Astrocyte of the hippocampus (primary cell): ENCODE results near the gene NCAN.
A peak's percentile ranks its signal among the peaks of the same experiment; 100 is the strongest.

Experiments
- DNase-seq: peaks from one replicate; pipeline ENCODE4 v3.0.0; 2011; ENCODE audit warnings: low read depth, low spot score

The NCAN gene

DNA sequence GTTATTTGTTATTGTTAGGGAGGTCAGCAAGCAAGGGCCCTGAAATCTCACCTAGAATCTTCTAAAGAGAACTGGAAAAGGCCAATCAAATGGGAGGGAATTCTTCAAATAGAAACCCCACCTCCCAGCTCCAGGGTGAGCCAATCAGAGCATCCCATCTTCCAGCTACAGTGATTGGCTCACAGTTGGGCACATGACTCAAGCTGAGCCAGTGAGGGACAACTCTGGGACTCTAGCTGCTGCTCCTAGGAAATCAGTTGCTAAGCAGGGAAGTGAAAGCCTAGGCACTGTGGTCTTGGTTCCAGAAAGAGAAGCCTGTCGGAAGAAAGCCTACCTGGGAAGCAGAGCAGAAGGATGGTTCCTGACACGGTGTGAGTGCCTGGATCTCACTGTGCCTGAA lies 48.0 kb downstream of the NCAN start:
- DNase-seq, result peak; percentile 39

DNA sequence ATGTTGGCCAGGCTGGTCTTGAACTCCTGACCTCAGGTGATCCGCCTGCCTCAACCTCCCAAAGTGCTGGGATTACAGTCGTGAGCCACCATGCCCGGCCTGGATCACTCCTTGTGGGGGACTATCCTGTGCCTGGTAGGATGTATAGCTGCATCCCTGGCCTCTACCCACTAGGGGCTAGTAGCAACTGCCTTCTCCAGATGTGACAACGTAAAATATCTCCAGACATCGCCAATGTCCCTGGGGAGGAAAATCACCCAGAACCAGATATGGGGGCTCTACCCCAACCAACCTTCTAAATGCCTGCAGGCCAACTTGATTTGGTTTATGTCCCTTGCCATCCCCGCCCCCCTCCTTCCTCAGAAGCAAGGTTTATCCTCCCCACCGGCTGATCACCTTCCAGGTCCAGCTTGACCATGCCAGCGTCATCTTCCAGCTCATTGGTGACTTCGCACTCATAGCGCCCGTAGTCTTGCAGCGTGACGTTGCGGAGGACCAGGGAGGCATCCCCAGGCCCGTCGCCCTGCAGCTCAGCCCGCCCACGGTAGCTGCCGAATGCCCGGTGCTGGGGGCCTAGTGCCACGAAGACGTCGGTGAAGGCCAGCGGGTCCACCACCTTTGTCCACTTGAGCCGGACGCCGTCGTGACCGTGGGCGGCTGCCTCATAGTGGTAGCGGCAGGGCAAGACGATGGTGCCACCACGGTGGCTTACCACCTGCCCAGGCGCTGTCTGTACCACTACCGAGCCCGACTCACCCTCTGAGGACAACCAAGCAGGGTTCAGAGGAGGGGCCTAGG lies 48.9 kb downstream of the NCAN start:
- DNase-seq, result no peak

DNA sequence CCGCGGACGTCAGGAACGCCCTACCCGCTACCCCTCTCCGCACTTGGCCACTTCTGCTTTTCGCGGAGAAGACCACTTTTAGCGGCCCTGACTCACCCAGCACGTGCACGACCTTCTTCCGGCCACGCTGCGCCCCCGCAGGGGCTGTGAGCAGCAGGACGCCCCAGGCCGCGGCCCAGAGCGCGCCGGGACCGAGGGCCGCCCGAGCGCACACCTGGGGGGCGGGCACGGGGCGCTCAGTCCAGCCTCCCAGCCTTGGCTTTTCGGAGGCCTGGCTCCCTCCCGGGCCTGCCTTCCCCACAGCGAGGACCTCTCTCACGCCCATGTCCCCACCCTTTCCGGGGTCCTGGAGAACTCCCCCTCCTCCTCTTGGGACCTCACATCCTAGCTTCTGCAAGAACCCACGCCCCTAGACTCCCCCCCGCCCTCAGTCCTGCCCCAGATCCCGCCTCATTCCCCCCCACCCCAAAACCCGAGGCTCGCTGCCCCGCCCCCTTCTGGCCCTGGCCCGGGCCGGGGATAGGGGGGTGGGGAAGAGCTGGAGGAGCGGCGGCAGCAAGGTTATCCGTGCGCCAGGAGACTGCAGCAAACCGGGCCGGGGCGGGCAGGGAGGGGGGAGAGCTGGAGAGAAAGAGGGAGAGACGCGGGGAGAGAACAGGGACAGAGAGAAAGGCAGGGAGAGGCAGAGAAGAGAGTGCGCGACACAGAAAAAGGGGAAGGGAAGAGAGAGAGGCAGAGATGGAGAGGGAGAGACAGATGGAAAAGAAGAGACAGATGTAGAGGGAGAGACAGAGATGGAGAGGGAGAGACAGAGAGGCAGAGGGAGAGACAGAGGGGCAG lies 49.8 kb downstream of the NCAN start:
- peak; percentile 62 for DNase-seq

DNA sequence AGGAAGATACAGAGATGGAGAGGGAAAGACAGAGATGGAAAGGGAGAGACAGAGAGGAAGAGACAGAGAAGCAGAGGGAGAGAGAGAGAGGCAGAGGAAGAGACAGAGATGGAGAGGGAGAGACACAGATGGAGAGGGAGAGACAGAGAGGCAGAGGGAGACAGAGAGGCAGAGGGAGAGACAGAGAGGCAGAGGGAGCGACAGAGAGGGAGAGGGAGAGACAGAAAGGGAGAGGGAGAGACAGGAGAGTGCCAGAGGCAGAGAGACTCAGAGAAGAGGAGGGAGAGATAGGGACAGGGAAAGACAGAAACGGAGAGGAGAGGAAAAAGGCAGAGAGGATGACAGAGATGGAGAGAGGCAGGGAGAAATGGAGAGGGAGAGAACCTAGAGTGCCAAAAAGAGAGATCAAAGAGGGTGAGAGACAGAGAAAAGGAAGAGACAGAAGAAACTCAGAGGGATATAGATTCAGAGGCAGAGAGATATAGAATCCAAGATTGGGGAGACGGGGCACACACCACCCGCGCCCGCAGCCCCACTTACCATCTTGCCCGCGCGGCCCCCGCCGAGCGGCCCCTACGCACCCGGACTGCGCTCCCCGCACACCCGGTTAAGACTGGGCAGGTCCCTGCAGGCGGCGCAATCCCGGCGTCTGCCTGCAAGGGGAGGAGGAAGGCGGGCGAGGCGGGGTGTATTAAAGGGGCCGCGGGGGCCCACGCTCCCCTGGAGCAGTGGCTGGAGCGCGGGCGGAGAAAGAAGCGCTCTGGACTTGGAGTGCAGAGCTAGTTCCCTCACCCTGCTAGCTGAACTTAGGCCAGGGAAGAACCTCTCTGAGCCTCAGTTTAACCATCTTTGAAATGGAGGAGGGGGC lies 50.7 kb downstream of the NCAN start:
- DNase-seq, result no peak

DNA sequence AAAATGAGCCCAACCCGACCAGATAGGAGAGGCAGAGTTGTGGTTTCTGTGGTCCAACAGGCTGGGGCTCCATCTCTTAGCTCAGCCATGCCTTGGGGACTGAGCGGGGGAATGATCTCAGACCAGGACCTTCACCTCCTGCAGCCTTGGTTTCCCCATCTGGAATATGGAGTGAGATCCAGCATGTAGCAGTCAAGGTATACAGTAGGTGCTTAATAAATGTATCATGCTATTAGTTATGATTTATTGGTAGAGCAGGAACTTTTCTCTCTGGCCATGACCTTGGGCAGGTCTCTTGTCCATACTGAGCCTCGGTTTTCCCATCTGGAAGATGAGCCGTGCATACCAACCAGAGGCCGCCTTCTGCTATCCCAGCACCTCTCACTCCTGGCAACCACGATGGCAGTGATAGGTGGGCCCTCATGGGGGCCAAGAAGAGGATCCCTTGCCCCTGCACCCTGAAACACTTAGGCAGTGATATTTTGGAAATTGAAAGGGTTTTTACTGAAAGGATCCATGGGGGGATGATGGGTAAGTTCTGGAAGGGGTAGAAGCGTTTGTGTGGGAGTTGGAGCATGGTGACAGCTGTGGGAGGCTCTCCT lies 52.2 kb downstream of the NCAN start:
- DNase-seq, result no peak

DNA sequence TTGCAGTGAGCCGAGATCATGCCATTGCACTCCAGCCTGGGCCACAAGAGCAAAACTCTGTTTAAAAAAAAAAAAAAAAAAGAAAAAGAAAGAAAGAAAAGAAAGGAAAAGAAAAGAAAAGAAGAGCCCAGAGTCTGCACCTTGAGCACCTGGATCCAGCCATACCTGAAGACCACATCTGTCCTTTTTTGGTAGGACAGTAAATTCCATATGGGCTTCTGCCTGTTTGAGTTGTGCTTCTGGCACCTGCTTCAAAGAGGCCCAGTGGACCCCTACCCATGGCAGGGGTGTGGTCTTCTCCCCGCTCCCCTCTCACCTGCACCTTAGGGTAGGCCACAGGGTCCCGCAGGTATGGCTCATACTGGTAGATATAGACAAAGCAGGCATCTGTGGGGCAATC lies 55.5 kb downstream of the NCAN start:
- no peak for DNase-seq

DNA sequence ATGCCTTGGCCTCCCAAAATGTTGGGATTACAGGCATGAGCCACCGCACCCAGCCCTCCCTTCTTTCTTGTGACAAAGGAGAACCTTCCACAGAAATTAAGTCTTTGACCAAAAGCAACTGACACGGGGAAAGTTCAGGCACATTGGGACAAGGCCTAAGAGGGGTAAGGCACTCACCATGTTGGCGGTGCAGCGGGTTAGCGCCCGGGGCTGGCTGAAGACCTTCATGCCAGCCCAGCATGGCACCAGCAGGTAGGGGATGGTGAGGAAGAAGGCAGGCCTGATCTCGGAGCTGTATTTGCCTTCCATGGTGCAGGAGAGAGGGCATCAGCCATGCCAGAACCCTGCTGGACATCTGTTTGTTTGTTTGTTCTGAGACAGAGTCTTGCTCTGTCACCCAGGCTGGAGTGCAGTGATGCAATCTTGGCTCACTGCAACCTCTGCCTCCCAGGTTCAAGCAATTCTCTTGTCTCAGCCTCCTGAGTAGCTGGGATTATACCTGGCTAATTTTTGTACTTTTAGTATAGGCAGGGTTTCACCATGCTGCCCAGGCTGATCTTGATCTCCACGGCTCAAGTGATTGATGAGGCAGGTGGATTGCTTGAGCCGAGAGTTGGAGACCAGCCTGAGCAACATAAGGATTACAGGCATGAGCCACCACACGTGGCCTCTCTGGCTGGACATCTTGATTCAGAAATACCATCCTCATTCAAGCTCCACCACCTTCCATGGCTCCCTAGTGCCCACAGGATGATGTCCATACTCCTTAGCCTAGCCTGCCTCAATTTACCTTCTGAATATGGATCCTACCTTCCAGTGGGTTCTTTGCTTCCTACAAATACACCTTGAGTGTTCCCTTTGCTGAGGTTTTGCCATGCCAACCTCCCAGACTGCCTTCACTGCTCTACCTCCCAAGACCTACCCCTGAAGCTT lies 57.0 kb downstream of the NCAN start:
- DNase-seq, result no peak

DNA sequence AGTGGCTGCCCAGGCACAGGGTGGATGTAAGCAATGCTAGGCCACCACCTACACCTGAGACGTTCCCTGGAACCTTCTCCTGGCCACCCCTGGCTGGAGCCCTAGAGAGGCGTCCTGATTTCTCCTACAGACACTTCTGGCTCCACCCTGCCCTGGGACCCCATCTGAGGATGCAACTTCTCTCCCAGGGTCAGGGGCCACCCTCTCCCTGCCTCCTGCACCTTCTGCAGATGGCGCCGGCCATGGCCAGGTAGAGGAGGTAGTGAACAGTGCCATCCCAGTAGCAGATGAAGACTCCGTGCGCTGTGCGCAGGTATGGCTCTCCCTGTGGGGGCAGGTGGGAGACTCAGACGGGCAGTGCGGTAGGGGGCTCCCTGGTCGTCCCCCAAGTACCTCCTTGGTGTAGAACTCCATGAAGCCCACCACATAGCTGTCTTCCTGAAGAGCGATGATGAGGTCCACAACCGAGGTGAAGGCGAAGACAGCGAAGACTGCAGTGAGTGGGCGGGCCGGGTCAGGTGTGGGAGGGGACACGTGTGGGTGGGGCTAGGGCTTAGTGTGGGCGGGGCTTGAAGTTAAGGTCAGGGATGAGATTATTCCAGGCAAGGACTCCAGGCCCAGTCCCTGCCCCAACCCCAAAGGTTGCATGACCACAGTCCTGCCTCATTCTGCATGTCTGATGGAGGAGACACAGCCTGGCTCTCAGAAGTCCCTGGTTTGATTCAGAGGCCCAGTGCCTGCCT lies 58.4 kb downstream of the NCAN start:
- DNase-seq, result no peak

DNA sequence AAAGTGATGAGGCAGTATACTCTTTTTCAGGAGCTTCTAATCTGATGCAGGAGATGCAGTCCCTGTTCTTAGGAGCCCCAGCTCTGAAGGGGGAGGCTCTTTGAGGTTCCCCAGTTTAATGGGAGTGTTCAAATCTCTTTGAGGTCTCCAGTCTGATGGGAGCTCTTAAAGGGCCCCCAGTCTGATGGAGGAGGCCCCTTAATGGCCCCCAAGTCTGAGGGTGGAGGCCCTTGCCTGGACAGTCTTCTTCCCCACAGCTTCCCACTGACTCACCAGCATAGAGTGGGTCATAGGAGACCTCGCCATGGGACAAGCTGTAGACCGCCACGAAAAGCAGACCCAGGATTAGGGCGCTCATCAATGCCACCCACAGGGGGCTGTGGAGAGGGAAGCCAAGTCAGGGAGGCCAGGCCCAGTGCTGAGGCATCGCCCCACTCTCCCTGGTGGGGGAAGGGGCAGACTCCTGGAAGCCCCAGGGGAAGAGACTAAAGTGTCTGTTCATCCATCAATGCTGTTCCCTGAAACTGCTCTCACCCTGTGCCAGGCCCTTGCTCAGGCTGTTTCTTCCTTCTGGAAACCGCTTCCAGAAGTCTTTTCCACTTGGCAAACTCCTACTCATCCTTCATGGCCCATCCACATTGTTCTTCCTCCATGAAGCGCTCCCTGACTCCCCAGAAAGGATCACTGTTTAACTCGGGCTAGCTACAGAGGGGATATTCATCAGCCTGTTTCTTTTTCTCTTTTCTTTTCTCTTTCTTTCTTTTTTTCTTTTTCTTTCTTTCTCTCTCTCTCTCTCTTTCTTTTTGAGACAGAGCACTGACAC lies 59.2 kb downstream of the NCAN start:
- DNase-seq, result no peak

DNA sequence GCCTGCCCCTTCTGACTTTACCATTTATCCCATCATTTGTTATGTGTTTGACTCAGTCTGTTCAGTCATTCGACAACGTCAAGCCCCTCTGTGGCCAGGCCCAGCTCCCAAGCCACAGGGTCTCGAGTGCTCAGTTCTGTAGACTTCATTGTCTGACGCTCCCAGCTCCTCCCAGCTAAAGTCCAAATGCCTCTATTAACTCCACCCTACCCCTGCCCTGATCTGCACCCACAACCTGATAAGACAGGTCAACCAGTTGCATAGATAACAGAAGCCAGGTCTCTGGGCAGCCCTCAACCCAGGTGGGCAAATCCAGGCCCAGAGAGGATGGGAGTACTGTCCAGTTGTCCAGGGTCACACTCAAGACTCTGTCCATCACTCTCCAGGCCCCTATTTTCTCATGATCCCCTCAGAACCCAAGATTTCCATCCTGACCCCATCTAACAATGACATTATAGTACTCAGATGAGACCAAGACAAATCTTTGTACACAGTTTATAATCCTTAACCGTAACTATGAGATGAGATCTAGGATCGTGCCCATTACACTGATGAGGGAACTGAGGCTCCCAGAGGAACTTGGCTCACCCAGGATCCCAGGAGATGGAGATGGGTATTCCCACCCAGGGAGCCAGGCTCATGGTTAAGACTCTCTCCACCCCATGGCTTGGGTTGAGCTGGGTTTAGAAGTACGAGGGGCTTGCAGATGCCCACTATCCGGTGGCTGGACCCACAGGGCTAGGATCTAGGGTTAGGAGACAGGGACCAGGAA lies 60.3 kb downstream of the NCAN start:
- DNase-seq, result no peak

DNA sequence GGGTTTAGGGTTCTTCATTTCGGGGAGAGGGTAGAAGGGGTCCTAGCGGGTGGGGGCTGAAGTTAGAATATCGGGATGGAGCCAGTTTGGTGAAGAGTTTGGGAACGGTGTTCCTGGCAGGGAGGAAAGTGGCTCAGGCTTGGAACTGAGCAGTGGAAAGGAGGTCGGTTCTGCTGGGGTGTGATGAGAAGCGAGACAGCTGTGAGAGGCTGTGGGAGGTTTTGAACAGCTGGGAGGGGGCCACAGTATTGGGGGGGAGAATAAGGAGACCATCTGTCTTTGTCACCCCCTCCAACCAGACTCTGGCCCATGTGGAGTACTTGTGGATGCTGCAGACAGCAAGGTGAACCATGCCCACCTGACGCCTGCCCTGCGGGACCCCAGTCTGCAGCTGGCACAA lies 62.4 kb downstream of the NCAN start:
- no peak for DNase-seq

DNA sequence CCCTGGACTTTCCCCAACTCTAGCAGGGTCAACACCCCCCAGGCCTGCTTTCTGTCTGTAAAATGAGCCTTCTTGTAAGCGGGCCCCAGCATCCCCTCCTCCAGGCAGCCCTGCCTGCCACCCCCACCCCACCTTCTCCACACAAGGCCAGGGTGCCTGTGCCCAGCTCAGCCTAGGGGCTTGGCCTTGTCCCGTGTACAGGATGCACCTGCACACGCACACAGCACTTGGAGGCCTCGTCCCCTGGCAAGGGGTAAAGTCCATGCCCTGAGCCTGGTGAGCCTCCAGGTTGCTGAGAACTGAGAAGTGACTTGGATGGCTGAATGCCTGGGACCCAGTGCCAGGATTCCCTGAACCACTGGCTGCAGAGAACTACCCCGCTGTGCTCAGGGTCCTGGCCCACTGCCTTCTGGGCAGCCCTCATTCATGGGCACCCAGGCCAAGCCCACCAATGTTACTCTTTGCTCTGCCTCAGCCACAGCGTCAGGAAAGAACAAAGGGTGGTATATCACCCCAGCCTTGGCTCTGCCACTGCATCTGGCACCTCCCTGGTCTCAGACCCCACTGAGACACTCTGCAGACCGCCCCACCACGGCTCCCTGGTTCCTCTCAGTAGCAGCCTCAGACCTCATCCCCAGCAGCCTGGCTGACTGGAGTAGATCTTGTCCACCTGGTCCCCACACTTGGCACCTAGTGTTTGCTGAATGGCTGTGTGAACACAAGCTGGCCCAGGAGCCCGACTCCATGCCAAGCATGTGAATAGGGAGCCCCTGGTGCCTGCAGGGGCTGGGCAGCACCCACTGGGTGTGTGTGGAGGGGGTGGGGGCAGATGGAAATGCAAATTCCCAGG lies 63.2 kb downstream of the NCAN start:
- no peak for DNase-seq

DNA sequence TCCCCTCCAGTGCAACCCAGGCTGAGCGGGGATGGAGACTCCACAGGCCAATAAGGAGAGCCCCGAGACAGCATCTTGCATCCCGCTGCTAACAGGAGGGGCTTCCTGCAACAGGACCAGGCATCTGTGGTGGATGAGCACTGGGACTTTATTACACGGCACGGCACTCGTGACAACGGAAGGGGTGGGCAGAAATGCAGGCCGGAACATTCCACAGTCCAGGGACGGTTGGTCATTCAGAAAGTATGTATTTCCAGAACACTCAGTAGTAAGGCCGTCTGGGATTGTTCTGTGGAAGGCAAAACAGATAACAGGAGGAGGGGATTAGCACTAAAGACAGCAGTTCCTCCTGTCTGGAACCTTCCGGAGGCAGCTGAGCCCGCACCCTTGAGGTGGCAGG lies 64.6 kb downstream of the NCAN start:
- DNase-seq, result peak; percentile 81

DNA sequence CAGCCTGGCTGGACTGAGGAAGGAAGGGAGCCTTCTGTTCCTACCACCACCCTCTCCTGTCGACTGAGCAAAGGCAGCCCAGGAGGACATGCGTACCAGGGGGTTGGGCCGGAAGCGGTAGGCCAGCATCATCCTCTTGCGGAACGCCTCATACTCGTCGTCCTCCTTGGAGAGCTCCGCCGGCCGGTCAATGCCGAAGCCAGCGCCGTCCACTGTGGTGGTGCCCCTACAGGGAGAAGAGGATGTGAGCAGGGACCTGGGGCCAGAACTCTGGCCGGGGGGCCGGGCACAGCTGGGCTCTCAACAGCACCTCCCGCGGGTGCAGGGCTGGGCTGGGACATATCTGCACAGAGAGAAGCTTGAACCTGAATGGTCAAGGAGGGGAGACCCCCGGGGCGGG lies 65.1 kb downstream of the NCAN start:
- DNase-seq, result no peak

DNA sequence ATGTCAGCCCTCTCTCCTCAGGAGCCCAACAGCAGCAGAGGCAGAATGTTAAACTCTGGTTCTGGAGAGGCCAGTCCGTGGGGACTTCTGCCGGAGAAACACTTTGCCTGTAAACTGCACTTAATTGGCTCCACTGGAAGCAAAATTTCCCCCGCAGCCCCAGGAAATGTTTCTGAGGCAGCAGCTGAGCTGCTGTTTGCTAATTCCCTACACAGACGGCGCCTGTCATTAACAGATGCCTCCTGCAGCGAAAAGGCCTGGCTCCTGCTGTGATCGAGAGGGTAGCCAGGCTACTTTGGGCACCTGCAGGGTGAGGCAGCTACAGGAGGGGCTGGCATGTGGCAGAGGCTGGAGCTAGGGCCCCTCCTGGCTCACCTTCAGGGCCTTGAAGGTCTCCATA lies 66.6 kb downstream of the NCAN start:
- no peak for DNase-seq

DNA sequence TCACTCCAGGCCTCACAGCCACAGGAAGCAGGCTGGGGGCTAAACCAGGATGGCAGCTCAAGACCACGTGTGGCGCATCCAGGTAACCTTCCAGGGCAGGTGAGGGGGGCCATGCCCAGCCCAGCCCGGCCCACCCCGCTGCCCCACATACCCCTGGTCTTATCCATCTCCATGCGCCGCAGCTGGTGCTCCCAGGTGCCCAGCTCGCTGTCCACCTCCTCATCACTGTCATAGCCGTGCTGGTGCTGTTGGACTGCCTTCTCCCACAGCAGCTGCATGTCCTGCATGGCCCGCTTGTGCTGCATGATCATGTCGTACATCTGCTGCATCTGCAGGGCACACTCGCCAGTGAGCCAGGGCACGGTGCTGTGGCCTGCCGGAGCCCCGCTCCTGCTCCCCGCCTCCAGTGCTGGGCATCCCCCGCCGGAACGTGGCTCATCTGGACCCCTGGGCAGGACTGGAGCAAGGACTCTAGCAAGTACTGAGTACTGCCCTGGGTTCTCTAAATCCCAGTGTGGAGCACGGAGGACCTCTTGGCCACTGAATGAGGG lies 67.4 kb downstream of the NCAN start:
- no peak for DNase-seq

DNA sequence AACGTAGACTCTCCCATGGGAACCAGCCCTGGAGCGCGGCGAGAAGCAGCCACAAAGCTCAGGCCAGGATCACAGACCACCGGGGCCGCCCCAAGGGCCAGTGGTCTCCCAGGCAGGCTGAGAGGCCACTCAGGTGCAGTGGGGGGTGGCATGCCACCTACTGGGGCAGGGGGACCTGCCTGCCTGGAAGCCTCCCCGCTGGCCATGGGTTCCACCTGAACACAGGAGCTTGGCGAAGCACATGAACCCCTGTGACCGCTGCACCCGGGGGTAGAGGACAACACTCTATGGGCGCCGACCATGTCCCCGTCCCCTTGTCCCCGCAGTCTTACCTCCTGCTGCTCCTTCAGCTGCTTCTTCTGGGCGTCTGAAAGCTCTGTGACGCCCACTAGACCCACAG lies 68.1 kb downstream of the NCAN start:
- no peak for DNase-seq
